CD1c-positive myeloid dendritic cell (primary cell): Measurements from ENCODE around the gene MYCBPAP.

Source experiments
- DNase-seq: peaks from one replicate; pipeline ENCODE4 v3.0.0-alpha.2; 2016; ENCODE audit errors: extremely low spot score

Gene MYCBPAP

GRCh38 chr17:50551884-50552283 lies 43.6 kb downstream of the MYCBPAP start:
- DNase-seq = no peak

- no peak for DNase-seq
Measured at GRCh38 chr17:50554201-50554600, 46.0 kb downstream of the MYCBPAP start.

- no peak for DNase-seq
Measured at GRCh38 chr17:50556803-50557202, 48.6 kb downstream of the MYCBPAP start.

GRCh38 chr17:50557630-50558029 lies 49.4 kb downstream of the MYCBPAP start:
- no peak for DNase-seq

GRCh38 chr17:50558091-50558490 lies 49.9 kb downstream of the MYCBPAP start:
- DNase-seq = no peak

GRCh38 chr17:50558581-50558940 lies 50.3 kb downstream of the MYCBPAP start:
- no peak for DNase-seq

- peak; percentile 70 for DNase-seq
Measured at GRCh38 chr17:50558941-50559614, 50.8 kb downstream of the MYCBPAP start.

- peak; percentile 52 for DNase-seq
Measured at GRCh38 chr17:50559674-50560184, 51.5 kb downstream of the MYCBPAP start.

- peak; percentile 88 for DNase-seq
Measured at GRCh38 chr17:50560185-50560824, 52.1 kb downstream of the MYCBPAP start, which contains the start of gene CACNA1G. CACNA1G (plus strand) TSS chr17:50560715; CDS start chr17:50561460, 745 bp downstream.

GRCh38 chr17:50560931-50561745 lies 52.9 kb downstream of the MYCBPAP start:
- peak; percentile 44 for DNase-seq

- DNase-seq = no peak
Measured at GRCh38 chr17:50561746-50562141, 53.5 kb downstream of the MYCBPAP start.

GRCh38 chr17:50562242-50563091 lies 54.2 kb downstream of the MYCBPAP start:
- no peak for DNase-seq

- DNase-seq = no peak
Measured at GRCh38 chr17:50563092-50563511, 54.9 kb downstream of the MYCBPAP start.

- DNase-seq = peak; percentile 70
Measured at GRCh38 chr17:50564916-50565315, 56.7 kb downstream of the MYCBPAP start.

- peak; percentile 52 for DNase-seq
Measured at GRCh38 chr17:50565402-50566350, 57.4 kb downstream of the MYCBPAP start.

GRCh38 chr17:50566886-50567285 lies 58.6 kb downstream of the MYCBPAP start:
- DNase-seq = no peak

- DNase-seq = no peak
Measured at GRCh38 chr17:50568659-50569058, 60.4 kb downstream of the MYCBPAP start.

GRCh38 chr17:50569592-50569991 lies 61.4 kb downstream of the MYCBPAP start:
- DNase-seq = no peak

- no peak for DNase-seq
Measured at GRCh38 chr17:50570032-50570431, 61.8 kb downstream of the MYCBPAP start.

GRCh38 chr17:50570528-50570927 lies 62.3 kb downstream of the MYCBPAP start:
- DNase-seq = no peak
